ENCODE results near the gene ARHGEF3.

Gene ARHGEF3

DNA sequence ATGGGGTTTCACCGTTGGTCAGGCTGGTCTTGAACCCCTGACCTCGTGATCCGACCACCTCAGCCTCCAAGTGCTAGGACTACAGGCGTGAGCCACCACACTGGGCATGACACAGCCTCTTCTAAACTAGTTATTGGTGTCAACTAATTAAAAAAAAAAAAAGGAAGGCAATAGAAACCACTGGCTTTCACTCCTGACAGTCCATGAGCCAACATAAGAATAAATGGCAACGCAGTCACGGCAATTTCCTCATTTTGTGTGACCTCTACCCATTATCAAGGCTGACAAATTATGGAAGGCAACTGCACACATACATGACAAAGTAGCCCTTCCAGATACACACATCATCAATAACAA is 5.9 kb downstream of the ARHGEF3 start:
- no peak for DNase-seq (ENCODE audit: low read depth)

GRCh38 chr3:56795097-56795828 is 6.5 kb downstream of the ARHGEF3 start:
- no peak for DNase-seq (ENCODE audit: low read depth)

DNA sequence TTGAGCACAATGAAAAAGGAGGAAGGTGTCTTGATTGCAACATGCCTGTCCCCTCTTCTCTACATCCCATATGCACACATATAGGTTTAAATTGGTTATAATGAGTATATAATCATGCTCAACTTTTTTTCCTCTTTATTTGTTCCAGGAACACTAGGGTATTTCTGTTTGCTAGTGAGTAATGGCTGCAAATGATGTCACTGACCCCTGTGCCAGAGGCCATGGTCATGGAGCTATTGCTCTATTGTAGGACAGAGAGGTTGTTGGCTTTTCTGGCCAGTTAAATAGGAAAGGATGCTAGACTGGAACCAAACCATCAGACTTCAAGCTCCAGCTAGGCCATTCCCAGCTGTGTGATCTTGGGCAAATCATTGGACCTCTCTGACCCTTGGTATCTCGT is 9.6 kb downstream of the ARHGEF3 start:
- DNase-seq (ENCODE audit: low read depth) = no peak

DNA sequence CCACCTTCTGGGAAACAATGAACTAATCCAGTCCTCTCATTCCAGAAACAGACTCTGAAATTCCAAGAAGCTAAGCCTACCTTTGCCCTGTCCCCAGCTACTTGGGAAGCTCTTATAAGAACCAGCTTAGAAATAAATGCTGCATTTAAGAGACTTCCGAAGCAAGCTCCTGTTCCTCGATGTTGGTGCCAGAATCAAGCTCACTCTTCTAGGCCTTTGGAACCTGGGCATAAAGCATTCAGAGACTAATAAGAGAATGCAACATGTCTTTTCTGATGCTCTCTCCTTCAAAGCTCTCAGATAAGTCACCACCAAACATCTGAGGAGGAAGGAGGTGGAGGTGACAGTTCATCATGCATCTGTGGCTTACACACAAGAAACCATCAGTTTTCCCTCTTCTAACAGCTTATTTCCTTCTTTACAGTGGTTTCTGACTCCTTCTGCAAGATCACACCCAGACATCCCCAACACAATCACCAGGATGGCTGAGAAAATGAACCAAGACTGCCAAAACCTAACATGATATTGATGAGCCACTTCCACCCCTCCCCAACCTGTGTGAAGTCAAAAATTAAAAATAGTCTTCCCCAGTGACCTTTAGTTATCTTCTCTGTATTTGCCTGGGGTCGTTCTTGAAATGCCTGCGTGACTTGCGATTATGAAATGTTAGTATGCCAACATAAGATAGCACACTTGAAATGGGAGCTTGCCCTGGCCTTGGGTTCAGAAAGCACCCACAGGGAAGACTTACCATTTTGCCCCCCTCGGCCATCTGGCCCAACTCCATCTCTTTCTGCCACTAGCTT is 11.5 kb downstream of the ARHGEF3 start:
- DNase-seq (ENCODE audit: low read depth) = no peak

DNA sequence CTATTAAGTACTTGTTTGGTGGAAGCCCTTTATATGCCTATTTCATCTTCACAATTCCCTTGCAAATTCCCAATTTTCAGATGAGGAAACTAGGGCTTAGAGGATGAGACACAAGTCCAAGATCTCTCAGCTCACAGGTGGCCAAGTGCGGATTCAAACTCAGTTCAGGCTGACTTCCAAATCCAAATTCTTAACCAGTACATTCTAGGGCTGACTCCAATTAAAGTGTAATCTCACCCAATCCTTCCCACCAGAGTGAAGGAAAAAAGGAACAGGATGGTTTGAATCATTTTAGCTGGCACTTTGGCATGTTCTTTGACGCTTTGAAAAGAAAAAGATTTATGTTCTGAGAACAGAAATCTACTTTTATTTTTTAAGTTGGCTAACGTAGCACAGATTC is 12.7 kb downstream of the ARHGEF3 start:
- DNase-seq (ENCODE audit: low read depth) = no peak

- no peak for DNase-seq (ENCODE audit: low read depth)
Measured at GRCh38 chr3:56788521-56788920, 13.2 kb downstream of the ARHGEF3 start.

DNA sequence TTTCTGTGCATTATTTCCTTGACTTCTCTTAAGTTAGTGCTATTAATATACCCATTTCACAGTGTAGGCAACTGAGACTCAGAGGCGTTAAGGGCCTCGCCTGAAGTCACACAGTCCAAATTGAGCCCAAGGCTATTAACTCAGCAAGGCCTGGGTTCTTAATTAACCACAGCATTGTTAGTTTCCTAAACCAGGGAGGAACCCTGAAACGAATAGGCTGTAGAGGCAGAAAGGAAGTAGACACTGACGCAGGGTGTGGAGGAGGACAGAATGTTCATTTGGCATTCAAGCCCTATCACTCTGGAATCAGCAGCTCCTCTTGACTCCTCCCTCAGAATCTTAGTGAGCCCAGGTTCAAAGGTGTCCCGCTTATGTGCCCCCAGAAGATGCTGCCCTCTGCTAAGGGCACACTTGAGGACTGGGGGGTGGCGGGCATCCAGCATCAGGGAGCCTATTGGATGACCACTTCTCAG is 13.9 kb downstream of the ARHGEF3 start:
- DNase-seq (ENCODE audit: low read depth) = no peak

DNA sequence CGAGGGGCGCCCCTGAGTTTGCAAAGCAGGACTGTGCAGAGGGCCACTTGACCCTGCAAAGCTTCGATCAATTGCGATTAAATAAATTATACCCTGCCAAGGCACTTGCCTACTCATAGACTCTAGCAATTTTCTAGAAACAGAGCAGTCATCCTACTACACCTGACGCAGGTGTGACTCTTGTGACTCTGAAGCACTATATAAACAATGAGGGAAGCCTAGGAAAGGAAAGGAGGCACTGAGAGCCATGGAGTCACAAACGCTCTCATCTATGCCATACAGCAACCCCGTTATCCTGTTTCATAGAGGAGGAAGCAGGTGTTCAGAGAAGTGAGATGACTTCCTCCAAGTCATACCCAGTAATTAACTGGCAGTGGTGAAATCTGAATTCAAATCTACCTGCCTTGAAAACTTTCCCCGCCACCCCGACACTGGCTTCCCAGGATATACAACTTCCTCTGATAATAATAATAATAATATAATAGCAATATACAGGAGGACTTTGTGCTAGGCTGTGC is 14.4 kb downstream of the ARHGEF3 start:
- DNase-seq (ENCODE audit: low read depth) = no peak

DNA sequence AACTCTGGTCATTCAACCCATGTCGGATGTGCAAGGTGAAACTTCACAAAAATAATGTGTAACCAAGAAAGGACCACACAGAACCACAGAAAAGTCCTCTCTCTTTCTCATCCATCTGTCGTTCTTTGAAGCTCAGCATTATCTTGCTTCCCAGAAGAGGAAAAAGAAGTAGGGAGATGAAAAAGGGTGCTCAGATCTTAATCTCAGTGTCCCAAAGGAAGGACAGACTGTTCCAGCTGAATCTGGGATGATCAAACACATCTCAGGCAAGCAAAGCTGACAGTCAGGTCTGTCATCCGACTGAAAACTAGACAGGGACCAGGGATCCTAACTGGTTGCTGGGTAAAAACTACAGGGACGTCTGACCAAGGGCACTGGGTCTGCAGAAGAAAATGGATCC is 16.2 kb downstream of the ARHGEF3 start:
- DNase-seq (ENCODE audit: low read depth) = no peak

GRCh38 chr3:56784448-56785001 is 17.2 kb downstream of the ARHGEF3 start:
- no peak for DNase-seq (ENCODE audit: low read depth)

GRCh38 chr3:56783644-56784447 is 17.9 kb downstream of the ARHGEF3 start:
- no peak for DNase-seq (ENCODE audit: low read depth)

DNA sequence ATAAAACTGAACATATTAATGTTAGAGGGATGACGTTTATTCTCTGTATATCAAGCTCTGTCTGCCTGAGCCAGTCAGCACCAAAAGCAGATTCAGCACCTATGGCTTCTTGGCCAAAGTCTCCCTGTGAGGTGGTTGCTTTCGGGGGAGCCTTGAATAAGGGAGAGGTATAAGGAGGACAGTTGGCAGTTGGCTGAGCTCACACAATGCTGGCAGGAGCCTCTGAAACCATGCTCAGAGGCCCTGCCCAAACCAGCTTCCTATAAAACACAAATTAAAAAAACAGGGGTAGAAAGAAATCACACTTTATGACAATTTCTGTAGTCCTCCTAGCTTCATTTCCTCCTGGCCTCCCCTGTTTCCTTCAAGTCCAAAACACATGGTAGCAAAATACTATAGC is 18.8 kb downstream of the ARHGEF3 start:
- DNase-seq (ENCODE audit: low read depth) = no peak

DNA sequence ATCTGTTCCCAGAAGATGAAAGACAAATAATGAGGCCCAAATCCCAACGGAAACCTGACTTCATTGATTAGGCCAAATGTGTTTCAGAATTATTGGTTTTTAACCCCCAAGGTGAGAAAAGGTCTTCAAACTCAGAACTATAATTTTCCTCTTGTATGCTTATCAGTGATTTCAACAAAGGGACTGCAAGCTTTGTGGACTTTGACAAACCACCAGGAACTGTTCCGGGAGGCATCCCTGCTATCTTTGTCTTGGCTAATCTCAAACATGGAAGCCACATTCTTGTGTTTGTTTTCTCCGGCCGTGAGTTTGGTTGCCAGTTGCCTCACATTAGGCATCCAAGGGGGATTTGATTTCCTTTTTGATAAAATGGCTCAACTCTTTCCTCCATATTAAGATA is 19.5 kb downstream of the ARHGEF3 start:
- no peak for DNase-seq (ENCODE audit: low read depth)

GRCh38 chr3:56781762-56782161 is 20.0 kb downstream of the ARHGEF3 start:
- DNase-seq (ENCODE audit: low read depth) = no peak

DNA sequence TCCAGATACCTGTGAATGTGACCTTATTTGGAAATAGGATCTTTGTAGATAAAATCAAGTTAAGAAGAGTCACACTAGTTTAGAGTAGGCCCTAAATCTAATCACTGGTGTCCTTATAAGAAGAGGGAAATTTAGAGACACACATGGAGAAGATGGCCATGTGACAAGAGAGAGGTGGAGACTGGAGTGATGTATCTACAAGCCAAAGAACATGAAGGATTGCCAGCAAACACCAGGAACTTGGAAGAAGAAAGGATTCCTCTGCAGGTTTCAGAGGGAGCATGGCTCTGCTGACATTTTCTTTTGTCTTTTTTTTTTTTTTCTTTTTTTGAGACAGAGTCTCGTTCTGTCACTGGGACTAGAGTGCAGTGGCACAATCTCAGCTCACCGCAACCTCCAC is 20.8 kb downstream of the ARHGEF3 start:
- DNase-seq (ENCODE audit: low read depth) = no peak

DNA sequence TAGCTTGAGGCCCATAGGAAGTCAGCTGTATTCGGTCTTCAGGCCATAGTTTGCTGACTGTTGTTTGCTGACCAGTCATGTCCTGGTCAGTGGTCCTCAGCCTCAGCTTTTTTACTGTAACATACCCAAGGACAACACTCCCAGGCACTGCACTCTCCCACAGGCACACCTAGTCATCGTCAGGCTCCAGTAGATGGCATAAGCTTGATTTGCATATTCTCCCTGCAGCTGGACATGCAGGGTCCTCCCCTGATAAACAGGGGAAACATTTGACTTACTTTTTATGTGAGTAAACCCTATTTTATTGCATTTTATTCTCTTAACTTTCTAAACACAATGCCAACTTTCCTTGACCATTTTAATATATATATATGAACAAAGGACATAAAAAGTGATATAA is 22.9 kb downstream of the ARHGEF3 start:
- no peak for DNase-seq (ENCODE audit: low read depth)

DNA sequence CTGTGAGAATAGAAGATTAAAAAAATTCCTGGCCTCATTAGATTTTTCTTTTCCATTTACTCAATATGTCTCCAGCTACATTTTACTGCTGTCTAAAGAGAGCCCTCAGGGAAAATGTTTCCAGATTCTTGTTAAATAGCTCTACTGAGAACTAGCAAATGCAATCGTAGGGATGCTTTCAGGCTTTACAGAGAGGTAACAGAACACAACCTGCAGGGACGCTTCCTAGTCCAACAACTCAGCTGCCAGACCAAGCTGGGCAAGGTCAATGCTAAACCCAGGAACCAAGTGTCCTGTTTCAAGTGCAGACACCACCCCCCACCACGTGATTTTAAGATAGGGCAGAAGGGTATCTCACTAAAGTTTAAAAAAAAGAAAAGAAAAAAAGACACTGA is 25.2 kb downstream of the ARHGEF3 start:
- DNase-seq (ENCODE audit: low read depth) = no peak

DNA sequence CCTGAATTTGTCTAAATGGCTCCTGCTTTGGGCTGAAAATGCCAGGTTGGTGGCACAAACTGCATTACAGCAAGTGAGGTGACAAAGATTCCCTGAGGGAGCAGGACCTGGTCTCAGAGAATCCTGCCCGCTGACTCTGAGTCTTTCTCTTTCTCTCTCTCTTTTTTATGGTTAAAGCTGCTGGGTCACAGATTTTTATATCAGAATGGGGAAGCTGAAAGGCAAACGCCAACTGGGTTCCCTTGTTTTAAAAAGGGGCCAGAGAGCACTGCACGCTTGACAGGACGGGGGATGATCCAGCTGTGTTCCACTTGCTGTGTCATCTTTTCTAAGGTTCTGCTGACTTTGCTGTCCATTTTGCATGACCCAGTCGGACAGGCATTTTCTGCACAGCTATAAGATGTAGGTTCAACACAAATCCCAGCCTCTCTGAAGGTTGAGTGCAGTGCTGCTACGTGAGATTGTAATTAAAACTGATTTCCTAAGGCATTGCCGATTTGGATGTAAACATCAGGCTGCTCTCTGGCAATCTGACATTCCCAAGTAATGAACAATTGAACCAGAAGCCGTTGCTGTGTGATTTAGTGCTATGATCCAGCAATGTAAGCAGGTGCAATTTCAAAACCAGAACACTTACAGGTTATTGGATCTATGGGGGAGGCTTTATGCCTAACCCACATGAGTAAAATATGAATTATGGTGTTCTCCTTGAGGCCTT is 25.8 kb downstream of the ARHGEF3 start:
- no peak for DNase-seq (ENCODE audit: low read depth)

- DNase-seq (ENCODE audit: low read depth) = no peak
Measured at GRCh38 chr3:56775445-56775837, 26.3 kb downstream of the ARHGEF3 start.

GRCh38 chr3:56773986-56774385 is 27.8 kb downstream of the ARHGEF3 start:
- DNase-seq (ENCODE audit: low read depth) = no peak
